ENCODE data around the gene DTX4.

The DTX4 gene

DNA sequence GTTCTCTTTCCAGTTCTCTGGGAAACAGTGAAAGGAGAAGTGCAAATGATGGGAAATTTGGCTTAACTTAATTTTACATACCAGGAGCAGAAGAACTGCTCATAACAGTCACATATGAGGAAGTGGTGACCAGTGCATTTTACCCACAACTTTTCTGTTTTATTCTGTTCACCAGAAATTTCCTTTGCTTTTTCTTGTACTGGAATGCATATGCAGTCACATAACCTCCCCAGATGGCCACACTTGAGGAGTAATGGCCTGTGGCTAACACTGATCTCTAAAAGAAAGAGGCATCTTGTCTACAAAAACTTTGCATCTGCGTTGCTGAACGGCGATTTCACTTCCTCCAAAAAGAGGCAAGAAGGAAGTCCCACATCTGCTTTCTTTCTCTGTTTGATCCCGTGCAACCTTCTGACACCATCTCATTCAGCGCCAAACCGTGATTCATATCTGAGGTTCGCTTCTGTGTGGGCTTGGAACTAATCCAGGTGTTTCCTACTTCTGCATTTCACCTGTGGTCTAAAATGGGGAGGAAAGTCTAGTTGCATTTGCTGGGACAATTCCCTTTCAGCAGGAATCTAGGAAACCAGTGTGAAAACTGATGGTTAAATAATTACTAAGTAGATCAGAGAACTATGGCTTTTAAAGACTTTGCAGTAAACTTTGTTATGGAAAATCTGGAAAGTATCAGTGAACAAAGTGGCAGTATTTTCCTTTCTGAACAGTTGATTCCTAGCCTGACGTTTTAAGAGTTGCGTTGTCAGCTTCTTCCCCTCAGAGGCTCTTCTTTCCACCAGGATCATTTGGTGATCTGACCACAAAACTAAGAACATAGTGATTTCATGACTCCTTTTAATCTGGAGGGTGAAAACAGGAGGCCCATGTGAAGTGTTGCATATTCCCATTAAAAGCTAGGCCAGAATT lies 45.0 kb downstream of the DTX4 start:
- ATAC-seq (peak; percentile 74), DNase-seq (peak in 1 of 2 donors; percentile 21)
- H3K27ac Mint-ChIP-seq, result no peak overlapping the region
- peaks cover 13% of the 10 kb centered on the region for H3K4me1 Mint-ChIP-seq
- H3K4me3 Mint-ChIP-seq, result peak overlapping the region in 1 of 2 donors; percentile 24
- peaks cover 13% of the 10 kb centered on the region for H3K27me3 Mint-ChIP-seq
- H3K9me3 Mint-ChIP-seq, result no peaks in the 10 kb centered on the region

DNA sequence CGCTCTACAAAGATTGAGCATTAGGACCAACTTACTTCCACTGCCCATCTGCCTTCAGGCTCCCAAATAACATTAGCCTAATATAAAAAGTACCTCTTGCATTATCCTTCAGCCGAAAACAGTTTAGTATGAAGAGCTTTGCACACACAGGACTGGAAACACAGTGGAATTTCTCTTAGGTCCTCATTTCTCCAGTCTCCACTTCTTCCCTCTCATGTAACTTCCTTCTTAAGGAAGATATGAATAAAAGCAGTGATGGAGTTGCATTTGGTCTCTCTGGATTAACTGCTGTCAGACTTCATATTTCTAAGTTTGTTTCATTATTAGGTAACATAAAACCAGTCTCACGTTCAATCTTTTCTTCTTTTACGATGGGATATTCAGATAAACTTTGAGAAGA lies 46.4 kb downstream of the DTX4 start:
- no peak for ATAC-seq
- no peak overlapping the region for H3K4me3 Mint-ChIP-seq
- peaks cover 13% of the 10 kb centered on the region for H3K4me1 Mint-ChIP-seq
- H3K27ac Mint-ChIP-seq, result no peak overlapping the region
- DNase-seq, result no peak
- H3K27me3 Mint-ChIP-seq, result peaks cover 7% of the 10 kb centered on the region
- H3K9me3 Mint-ChIP-seq, result no peaks in the 10 kb centered on the region

- H3K9me3 Mint-ChIP-seq, result no peaks in the 10 kb centered on the region
- no peak overlapping the region for H3K4me3 Mint-ChIP-seq
- peak; percentile 45 for ATAC-seq
- H3K27me3 Mint-ChIP-seq, result peaks cover 7% of the 10 kb centered on the region
- peaks cover 13% of the 10 kb centered on the region for H3K4me1 Mint-ChIP-seq
- no peak overlapping the region for H3K27ac Mint-ChIP-seq
- no peak for DNase-seq
Measured at GRCh38 chr11:59218893-59219292, 47.0 kb downstream of the DTX4 start.

DNA sequence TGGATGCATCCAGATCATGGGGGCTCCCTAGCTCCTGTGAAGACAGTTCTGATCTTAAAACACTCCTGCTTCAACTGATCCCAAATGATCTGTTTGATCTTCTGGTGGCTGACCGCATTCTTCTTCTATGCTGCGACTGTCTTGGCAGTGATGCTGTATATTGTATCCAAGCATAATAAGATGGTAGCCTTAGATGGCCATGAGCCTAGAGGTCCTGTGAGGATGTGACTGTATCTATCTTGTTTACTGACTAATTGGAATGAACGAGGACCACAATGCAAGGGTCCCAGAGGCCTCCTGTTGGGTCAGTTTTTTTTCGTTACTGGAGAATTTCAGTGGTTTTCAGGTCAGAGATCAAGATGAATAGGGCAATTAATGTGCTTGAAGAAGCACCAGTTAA lies 47.9 kb downstream of the DTX4 start:
- Mint-ChIP-seq H3K27ac (no peak overlapping the region), H3K27me3 (peaks cover 7% of the 10 kb centered on the region), H3K4me1 (peaks cover 17% of the 10 kb centered on the region), H3K4me3 (no peak overlapping the region), H3K9me3 (no peaks in the 10 kb centered on the region)
- DNase-seq (no peak), ATAC-seq (no peak)

DNA sequence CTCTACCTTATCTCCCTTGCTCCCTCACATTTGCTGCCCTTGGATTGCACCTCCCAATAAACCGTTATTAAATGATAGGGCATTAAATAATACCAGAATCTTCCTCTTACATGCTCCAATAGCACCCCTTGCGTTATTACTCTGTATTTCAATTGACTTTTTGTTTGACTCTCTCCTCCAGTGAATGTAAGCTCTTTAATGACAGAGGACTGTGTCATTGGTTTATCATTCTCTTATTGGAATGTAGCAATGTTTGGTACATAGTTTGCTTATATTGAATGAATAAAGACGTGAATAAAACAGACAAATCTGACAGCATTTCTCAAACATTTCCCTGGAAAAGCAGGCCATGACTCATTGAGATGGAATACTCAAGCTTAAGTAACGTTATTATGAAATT lies 49.5 kb downstream of the DTX4 start:
- peaks cover 13% of the 10 kb centered on the region for H3K27me3 Mint-ChIP-seq
- no peak for DNase-seq
- no peaks in the 10 kb centered on the region for H3K9me3 Mint-ChIP-seq
- peaks cover 19% of the 10 kb centered on the region for H3K4me1 Mint-ChIP-seq
- ATAC-seq, result no peak
- no peak overlapping the region for H3K4me3 Mint-ChIP-seq
- peak overlapping the region in 1 of 2 donors; percentile 18 for H3K27ac Mint-ChIP-seq

GRCh38 chr11:59222464-59223060 lies 50.6 kb downstream of the DTX4 start:
- Mint-ChIP-seq H3K27ac (no peak overlapping the region), H3K4me1 (peaks cover 8% of the 10 kb centered on the region), H3K4me3 (no peak overlapping the region), H3K9me3 (no peaks in the 10 kb centered on the region), H3K27me3 (peaks cover 13% of the 10 kb centered on the region)
- ATAC-seq (no peak), DNase-seq (no peak)

DNA sequence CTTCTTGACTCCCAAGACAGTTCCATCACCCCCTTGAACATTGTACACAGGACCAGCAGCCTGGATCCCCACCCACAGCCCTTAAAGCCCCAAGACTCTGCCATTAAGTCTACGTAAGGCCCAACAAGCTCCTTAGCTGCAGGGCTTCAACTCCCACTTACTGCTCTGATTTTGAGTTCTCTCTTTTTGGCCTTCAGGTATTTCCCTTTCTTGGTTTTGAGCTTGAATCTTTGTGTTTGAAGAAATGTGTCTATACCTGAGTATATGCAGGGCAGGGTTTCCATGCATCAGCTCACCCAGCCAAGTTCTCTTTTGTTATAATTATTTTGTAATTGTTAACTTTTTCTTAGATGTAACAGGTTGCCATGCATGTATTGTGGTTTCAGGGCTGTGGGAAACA lies 51.2 kb downstream of the DTX4 start:
- peaks cover 8% of the 10 kb centered on the region for H3K4me1 Mint-ChIP-seq
- ATAC-seq, result no peak
- H3K27ac Mint-ChIP-seq, result no peak overlapping the region
- no peak overlapping the region for H3K4me3 Mint-ChIP-seq
- peaks cover 13% of the 10 kb centered on the region for H3K27me3 Mint-ChIP-seq
- no peak for DNase-seq
- no peaks in the 10 kb centered on the region for H3K9me3 Mint-ChIP-seq

- Mint-ChIP-seq H3K9me3 (no peaks in the 10 kb centered on the region), H3K27me3 (peaks cover 13% of the 10 kb centered on the region), H3K4me1 (peaks cover 8% of the 10 kb centered on the region), H3K27ac (no peak overlapping the region), H3K4me3 (no peak overlapping the region)
- ATAC-seq (no peak), DNase-seq (no peak)
Measured at GRCh38 chr11:59223611-59224010, 51.7 kb downstream of the DTX4 start.

- H3K27ac Mint-ChIP-seq, result peak overlapping the region in 1 of 2 donors; percentile 0
- no peak for ATAC-seq
- H3K27me3 Mint-ChIP-seq, result peaks cover 13% of the 10 kb centered on the region
Measured at GRCh38 chr11:59224351-59224928, 52.5 kb downstream of the DTX4 start.

DNA sequence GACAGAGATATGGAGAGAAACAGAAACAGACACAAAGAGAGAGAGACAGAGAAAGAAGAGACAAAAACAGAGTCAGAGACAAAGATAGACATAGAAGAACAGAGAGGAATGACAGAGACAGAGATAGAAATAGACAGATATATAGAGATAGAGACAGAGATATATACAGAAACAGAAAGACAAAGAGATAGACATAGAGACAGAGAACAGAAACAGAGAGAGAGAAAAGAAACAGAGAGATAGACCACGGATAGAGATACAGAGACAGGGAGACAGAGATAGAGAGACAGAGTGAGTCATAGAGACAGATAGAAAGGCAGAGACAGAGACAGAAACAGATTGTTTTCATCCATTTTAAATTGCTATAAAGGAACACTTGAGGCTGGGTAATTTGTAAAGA lies 53.1 kb downstream of the DTX4 start:
- no peaks in the 10 kb centered on the region for H3K9me3 Mint-ChIP-seq
- H3K27me3 Mint-ChIP-seq, result peaks cover 13% of the 10 kb centered on the region
- ATAC-seq (no peak), DNase-seq (no peak)
- peaks cover 8% of the 10 kb centered on the region for H3K4me1 Mint-ChIP-seq
- no peak overlapping the region for H3K4me3 Mint-ChIP-seq
- H3K27ac Mint-ChIP-seq, result peak overlapping the region in 1 of 2 donors; percentile 0

More at GRCh38 chr11:59224351-59224928, 52.5 kb downstream of the DTX4 start:
- H3K4me1 Mint-ChIP-seq, result peaks cover 8% of the 10 kb centered on the region
- no peak overlapping the region for H3K4me3 Mint-ChIP-seq
- DNase-seq, result no peak
- H3K9me3 Mint-ChIP-seq, result no peaks in the 10 kb centered on the region

DNA sequence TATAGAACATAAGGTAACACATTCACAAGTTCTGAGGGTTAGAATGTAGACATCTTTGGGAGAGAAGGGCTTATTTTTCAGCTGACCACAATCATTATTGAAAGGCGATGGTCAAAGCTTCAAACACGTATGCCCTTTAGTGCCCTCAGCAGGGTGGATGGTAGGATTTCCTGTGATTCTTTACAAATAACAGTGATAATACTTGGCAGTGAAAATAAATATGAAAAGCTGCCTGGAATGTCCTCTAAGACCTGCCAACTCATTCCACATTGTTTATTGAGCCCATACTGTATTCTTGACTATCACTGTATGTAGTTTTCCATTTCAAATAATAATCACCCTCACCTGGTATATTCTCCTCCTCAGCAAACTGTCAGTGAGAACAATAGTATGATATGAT lies 54.5 kb downstream of the DTX4 start:
- H3K4me3 Mint-ChIP-seq, result no peak overlapping the region
- H3K27ac Mint-ChIP-seq, result no peak overlapping the region
- H3K27me3 Mint-ChIP-seq, result peaks cover 9% of the 10 kb centered on the region
- DNase-seq (no peak), ATAC-seq (no peak)
- no peaks in the 10 kb centered on the region for H3K9me3 Mint-ChIP-seq
- peaks cover 8% of the 10 kb centered on the region for H3K4me1 Mint-ChIP-seq

DNA sequence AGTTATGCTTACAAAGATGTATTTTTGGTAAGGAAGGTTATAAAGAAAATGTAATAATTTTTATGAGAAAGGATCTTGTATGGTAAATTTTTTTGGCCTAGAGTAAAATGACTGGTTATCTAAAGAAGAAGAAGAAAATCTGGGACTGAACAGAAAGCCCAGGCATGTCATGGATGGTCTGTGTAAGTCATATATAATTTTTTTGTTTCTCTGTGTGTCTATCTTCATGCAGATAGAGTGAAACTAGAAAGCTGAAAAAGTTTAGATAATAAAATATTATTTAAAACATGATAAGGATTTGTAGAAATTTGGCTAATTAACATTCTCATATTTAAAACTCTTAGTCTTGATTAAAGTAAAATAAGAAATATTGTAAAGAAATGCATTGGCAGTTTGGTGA lies 68.4 kb downstream of the DTX4 start:
- DNase-seq (no peak), ATAC-seq (no peak)
- peaks cover 9% of the 10 kb centered on the region for H3K27me3 Mint-ChIP-seq
- H3K9me3 Mint-ChIP-seq, result peaks cover 9 to 35% of the 10 kb centered on the region in 2 donors
- no peak overlapping the region for H3K27ac Mint-ChIP-seq
- no peaks in the 10 kb centered on the region for H3K4me1 Mint-ChIP-seq
- H3K4me3 Mint-ChIP-seq, result no peak overlapping the region

DNA sequence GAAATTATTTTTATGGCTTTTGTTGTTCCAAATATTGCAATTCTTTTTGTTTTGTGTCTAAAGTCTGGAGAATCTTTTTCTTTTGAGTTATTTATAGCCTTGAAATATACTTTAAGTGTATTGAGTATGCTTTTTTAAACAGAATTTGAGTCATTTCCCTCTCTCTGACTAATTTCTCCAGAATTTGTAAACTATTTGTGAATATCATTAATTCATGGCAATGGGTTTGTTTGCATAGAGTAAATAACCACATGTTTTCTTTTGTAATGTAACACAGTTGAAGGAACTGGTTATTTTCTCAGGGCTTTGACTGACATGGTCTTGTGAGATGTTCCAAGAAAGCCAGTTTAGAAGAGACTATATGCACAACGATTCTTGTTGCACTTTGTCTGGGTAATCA lies 71.7 kb downstream of the DTX4 start:
- Mint-ChIP-seq H3K4me3 (no peak overlapping the region), H3K4me1 (peaks cover 6% of the 10 kb centered on the region), H3K9me3 (peaks cover 6 to 19% of the 10 kb centered on the region in 2 donors), H3K27me3 (no peaks in the 10 kb centered on the region), H3K27ac (no peak overlapping the region)
- ATAC-seq (no peak), DNase-seq (no peak)

- Mint-ChIP-seq H3K27me3 (no peaks in the 10 kb centered on the region), H3K9me3 (peaks cover 0 to 7% of the 10 kb centered on the region in 2 donors), H3K27ac (no peak overlapping the region), H3K4me3 (no peak overlapping the region), H3K4me1 (peaks cover 6% of the 10 kb centered on the region)
- ATAC-seq, result no peak
- DNase-seq, result no peak
Measured at GRCh38 chr11:59247531-59248227, 75.7 kb downstream of the DTX4 start.

- ATAC-seq (no peak), DNase-seq (no peak)
- Mint-ChIP-seq H3K4me1 (peaks cover 6% of the 10 kb centered on the region), H3K4me3 (no peak overlapping the region), H3K27me3 (peaks cover 1% of the 10 kb centered on the region), H3K27ac (no peak overlapping the region), H3K9me3 (peaks cover 0 to 7% of the 10 kb centered on the region in 2 donors)
Measured at GRCh38 chr11:59249535-59249934, 77.6 kb downstream of the DTX4 start.
